Measurements from ENCODE around the gene ACSL4.

Gene ACSL4

DNA sequence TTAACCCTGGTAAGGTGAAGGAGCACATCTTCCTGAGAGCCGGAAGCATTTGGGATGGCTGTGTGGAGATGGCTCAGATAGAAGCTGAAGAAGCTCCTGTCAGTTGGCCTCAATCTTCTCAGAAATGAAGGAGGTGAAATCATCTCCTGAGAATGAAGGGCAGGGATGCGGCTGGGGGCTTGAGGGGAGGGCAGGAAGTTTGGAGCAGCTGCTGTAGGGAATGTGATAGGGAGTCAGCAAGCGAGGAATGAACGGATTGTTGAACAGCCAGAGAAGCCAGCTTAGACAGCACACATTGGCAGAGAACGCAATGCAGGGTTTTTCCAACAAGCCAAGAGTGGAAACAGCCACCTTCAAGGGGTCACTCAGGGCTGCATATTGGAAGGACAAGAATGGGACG, 118.1 kb downstream of the ACSL4 start:
- no peak overlapping the region for H2BK15ac ChIP-seq (ENCODE audit: low read depth, poor library complexity, severe bottlenecking)
- no peak for DNase-seq
- no peak overlapping the region for H3K9ac ChIP-seq (ENCODE audit: low read length)
- no peak overlapping the region for H2AFZ ChIP-seq (ENCODE audit: low read depth, low read length)
- H2BK5ac ChIP-seq (ENCODE audit: low read depth, low read length, poor library complexity, severe bottlenecking), result no peak overlapping the region
- peaks cover 0 to 29% of the 10 kb centered on the region in 2 experiments for H3K27me3 ChIP-seq (ENCODE audit: control insufficient read depth in 1 of 2, insufficient read depth in 1 of 2, low read length in 2 of 2)
- H3K4me2 ChIP-seq (ENCODE audit: low read length, poor library complexity, severe bottlenecking), result no peak overlapping the region
- no peak overlapping the region for H2BK12ac ChIP-seq (ENCODE audit: low read length in 2 of 2)
- H4K91ac ChIP-seq (ENCODE audit: low read length), result no peak overlapping the region
- WGBS, result 65% methylated on average over 5 of the region's 6 CpGs
- no peak overlapping the region for H2AK5ac ChIP-seq (ENCODE audit: low read length, severe bottlenecking)
- no peaks in the 10 kb centered on the region for H3K36me3 ChIP-seq (ENCODE audit: control insufficient read depth in 1 of 2, insufficient read depth in 2 of 2, low read depth in 1 of 2, low read length in 2 of 2)
- H3K23ac ChIP-seq (ENCODE audit: low read length in 2 of 2), result no peak overlapping the region
- no peak overlapping the region for H3K4ac ChIP-seq (ENCODE audit: low read depth in 1 of 2, low read length in 2 of 2)
- no peak overlapping the region for H3K18ac ChIP-seq (ENCODE audit: low read depth in 1 of 2, low read length in 2 of 2)
- no peaks in the 10 kb centered on the region for H3K9me3 ChIP-seq (ENCODE audit: control insufficient read depth, low read length)
- no peak overlapping the region for H3K27ac ChIP-seq (ENCODE audit: low read length, poor library complexity, severe bottlenecking)
- no peak overlapping the region for H2BK120ac ChIP-seq (ENCODE audit: low read depth, low read length)
- no peaks in the 10 kb centered on the region for H3K79me1 ChIP-seq (replicated peaks; ENCODE audit: low read length, poor library complexity, severe bottlenecking)
- no peak overlapping the region for H3K4me3 ChIP-seq (ENCODE audit: insufficient read depth in 1 of 2, low read depth in 1 of 2, low read length in 2 of 2)
- H4K8ac ChIP-seq (ENCODE audit: low read length), result no peak overlapping the region
- no peaks in the 10 kb centered on the region for H3K4me1 ChIP-seq (ENCODE audit: control insufficient read depth, insufficient read depth, low read depth, low read length)
- H3K14ac ChIP-seq (ENCODE audit: low read length in 2 of 2), result no peak overlapping the region

- Histone ChIP-seq H4K8ac (ENCODE audit: low read length) (no peak overlapping the region), H3K23ac (ENCODE audit: low read length in 2 of 2) (no peak overlapping the region), H2BK120ac (ENCODE audit: low read depth, low read length) (no peak overlapping the region), H2BK5ac (ENCODE audit: low read depth, low read length, poor library complexity, severe bottlenecking) (no peak overlapping the region), H3K4me1 (ENCODE audit: control insufficient read depth, insufficient read depth, low read depth, low read length) (no peaks in the 10 kb centered on the region), H3K14ac (ENCODE audit: low read length in 2 of 2) (no peak overlapping the region), H2BK12ac (ENCODE audit: low read length in 2 of 2) (no peak overlapping the region), H3K27me3 (ENCODE audit: control insufficient read depth in 1 of 2, insufficient read depth in 1 of 2, low read length in 2 of 2) (peaks cover 11 to 49% of the 10 kb centered on the region in 2 experiments), H3K4me2 (ENCODE audit: low read length, poor library complexity, severe bottlenecking) (no peak overlapping the region), H3K9ac (ENCODE audit: low read length) (no peak overlapping the region), H3K79me1 (replicated peaks; ENCODE audit: low read length, poor library complexity, severe bottlenecking) (no peaks in the 10 kb centered on the region), H3K9me3 (ENCODE audit: control insufficient read depth, low read length) (peaks cover 4% of the 10 kb centered on the region), H2AFZ (ENCODE audit: low read depth, low read length) (no peak overlapping the region), H3K18ac (ENCODE audit: low read depth in 1 of 2, low read length in 2 of 2) (no peak overlapping the region), H2BK15ac (ENCODE audit: low read depth, poor library complexity, severe bottlenecking) (no peak overlapping the region), H3K4me3 (ENCODE audit: insufficient read depth in 1 of 2, low read depth in 1 of 2, low read length in 2 of 2) (no peak overlapping the region), H2AK5ac (ENCODE audit: low read length, severe bottlenecking) (no peak overlapping the region), H3K4ac (ENCODE audit: low read depth in 1 of 2, low read length in 2 of 2) (no peak overlapping the region), H3K27ac (ENCODE audit: low read length, poor library complexity, severe bottlenecking) (no peak overlapping the region), H4K91ac (ENCODE audit: low read length) (no peak overlapping the region), H3K36me3 (ENCODE audit: control insufficient read depth in 1 of 2, insufficient read depth in 2 of 2, low read depth in 1 of 2, low read length in 2 of 2) (no peaks in the 10 kb centered on the region)
- 79% methylated on average over 4 of the region's 5 CpGs for WGBS
- no peak for DNase-seq
Measured at GRCh38 chrX:109601486-109601885, 131.6 kb downstream of the ACSL4 start.

DNA sequence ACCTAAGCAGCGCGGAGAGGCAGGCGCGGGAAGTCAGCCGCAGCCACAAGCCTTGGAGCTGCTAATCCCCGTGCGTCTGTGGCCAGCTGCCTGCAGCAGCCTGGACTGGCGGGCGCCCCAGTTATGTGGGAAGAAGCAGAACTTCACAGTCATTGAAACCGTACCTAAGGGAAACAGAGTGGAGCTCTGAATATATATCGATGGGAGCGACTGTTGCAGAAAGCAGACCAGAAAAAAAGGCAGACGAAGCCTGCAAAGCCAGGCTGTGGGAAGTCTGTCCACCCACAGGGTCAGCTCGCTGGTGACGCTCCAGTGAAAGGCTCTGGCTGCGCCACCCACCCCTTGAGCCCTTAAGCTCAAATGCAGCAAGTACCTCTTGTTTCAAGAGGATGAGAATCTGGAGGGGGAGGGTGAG, 132.8 kb downstream of the ACSL4 start:
- H2BK15ac ChIP-seq (ENCODE audit: low read depth, poor library complexity, severe bottlenecking), result no peak overlapping the region
- peak overlapping the region in 1 of 2 experiments; percentile 53 for H3K4me3 ChIP-seq (ENCODE audit: insufficient read depth in 1 of 2, low read depth in 1 of 2, low read length in 2 of 2)
- no peak overlapping the region for H2AFZ ChIP-seq (ENCODE audit: low read depth, low read length)
- no peaks in the 10 kb centered on the region for H3K79me1 ChIP-seq (replicated peaks; ENCODE audit: low read length, poor library complexity, severe bottlenecking)
- no peaks in the 10 kb centered on the region for H3K36me3 ChIP-seq (ENCODE audit: control insufficient read depth in 1 of 2, insufficient read depth in 2 of 2, low read depth in 1 of 2, low read length in 2 of 2)
- H3K9me3 ChIP-seq (ENCODE audit: control insufficient read depth, low read length), result peaks cover under 1% of the 10 kb centered on the region
- no peak overlapping the region for H2AK5ac ChIP-seq (ENCODE audit: low read length, severe bottlenecking)
- H3K9ac ChIP-seq (ENCODE audit: low read length), result no peak overlapping the region
- H3K14ac ChIP-seq (ENCODE audit: low read length in 2 of 2), result no peak overlapping the region
- no peak overlapping the region for H4K91ac ChIP-seq (ENCODE audit: low read length)
- H2BK12ac ChIP-seq (ENCODE audit: low read length in 2 of 2), result no peak overlapping the region
- no peak overlapping the region for H2BK120ac ChIP-seq (ENCODE audit: low read depth, low read length)
- no peak overlapping the region for H3K18ac ChIP-seq (ENCODE audit: low read depth in 1 of 2, low read length in 2 of 2)
- H4K8ac ChIP-seq (ENCODE audit: low read length), result no peak overlapping the region
- no peak overlapping the region for H2BK5ac ChIP-seq (ENCODE audit: low read depth, low read length, poor library complexity, severe bottlenecking)
- H3K27ac ChIP-seq (ENCODE audit: low read length, poor library complexity, severe bottlenecking), result no peak overlapping the region
- peaks cover 11 to 57% of the 10 kb centered on the region in 2 experiments for H3K27me3 ChIP-seq (ENCODE audit: control insufficient read depth in 1 of 2, insufficient read depth in 1 of 2, low read length in 2 of 2)
- no peak overlapping the region for H3K23ac ChIP-seq (ENCODE audit: low read length in 2 of 2)
- 10% methylated on average over 15 of the region's 16 CpGs for WGBS
- H3K4ac ChIP-seq (ENCODE audit: low read depth in 1 of 2, low read length in 2 of 2), result no peak overlapping the region
- no peaks in the 10 kb centered on the region for H3K4me1 ChIP-seq (ENCODE audit: control insufficient read depth, insufficient read depth, low read depth, low read length)
- DNase-seq, result peak; percentile 6
- no peak overlapping the region for H3K4me2 ChIP-seq (ENCODE audit: low read length, poor library complexity, severe bottlenecking)

DNA sequence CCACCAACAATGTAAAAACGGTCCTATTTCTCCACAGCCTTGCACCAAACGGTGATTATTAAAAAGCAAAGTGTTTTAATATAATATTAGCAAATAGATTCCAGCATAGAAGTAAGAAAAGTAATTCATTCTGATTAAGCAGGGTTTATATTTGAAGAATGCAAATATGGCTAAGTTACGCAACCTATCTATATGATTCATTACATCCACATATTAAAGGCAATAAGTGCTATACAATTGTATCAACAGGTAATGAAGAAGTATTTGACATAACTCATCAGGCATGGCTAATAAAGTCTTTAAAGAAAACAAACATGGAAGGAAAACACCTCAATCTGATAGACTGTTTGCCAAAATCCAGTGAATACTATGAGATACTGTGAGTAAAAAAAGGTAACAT, 137.0 kb downstream of the ACSL4 start:
- WGBS, result no CpG with 5 or more reads among the region's 3 CpGs
- Histone ChIP-seq H2AK5ac (ENCODE audit: low read length, severe bottlenecking) (no peak overlapping the region), H3K27ac (ENCODE audit: low read length, poor library complexity, severe bottlenecking) (no peak overlapping the region)

More for the DNA sequence above, 137.0 kb downstream of the ACSL4 start:
- no peak overlapping the region for H3K4me3 ChIP-seq (ENCODE audit: insufficient read depth in 1 of 2, low read depth in 1 of 2, low read length in 2 of 2)
- no peak overlapping the region for H2AFZ ChIP-seq (ENCODE audit: low read depth, low read length)
- no peak overlapping the region for H3K14ac ChIP-seq (ENCODE audit: low read length in 2 of 2)
- no peaks in the 10 kb centered on the region for H3K9me3 ChIP-seq (ENCODE audit: control insufficient read depth, low read length)
- no peak overlapping the region for H3K4ac ChIP-seq (ENCODE audit: low read depth in 1 of 2, low read length in 2 of 2)
- H2BK12ac ChIP-seq (ENCODE audit: low read length in 2 of 2), result no peak overlapping the region
- H2BK5ac ChIP-seq (ENCODE audit: low read depth, low read length, poor library complexity, severe bottlenecking), result no peak overlapping the region
- no peak overlapping the region for H2BK120ac ChIP-seq (ENCODE audit: low read depth, low read length)
- H3K4me2 ChIP-seq (ENCODE audit: low read length, poor library complexity, severe bottlenecking), result no peak overlapping the region
- no peaks in the 10 kb centered on the region for H3K79me1 ChIP-seq (replicated peaks; ENCODE audit: low read length, poor library complexity, severe bottlenecking)
- H3K4me1 ChIP-seq (ENCODE audit: control insufficient read depth, insufficient read depth, low read depth, low read length), result no peaks in the 10 kb centered on the region
- no peak overlapping the region for H3K9ac ChIP-seq (ENCODE audit: low read length)
- H3K18ac ChIP-seq (ENCODE audit: low read depth in 1 of 2, low read length in 2 of 2), result no peak overlapping the region
- DNase-seq, result no peak
- no peaks in the 10 kb centered on the region for H3K36me3 ChIP-seq (ENCODE audit: control insufficient read depth in 1 of 2, insufficient read depth in 2 of 2, low read depth in 1 of 2, low read length in 2 of 2)
- no peak overlapping the region for H2BK15ac ChIP-seq (ENCODE audit: low read depth, poor library complexity, severe bottlenecking)
- H3K27me3 ChIP-seq (ENCODE audit: control insufficient read depth in 1 of 2, insufficient read depth in 1 of 2, low read length in 2 of 2), result peaks cover 5 to 51% of the 10 kb centered on the region in 2 experiments
- H4K8ac ChIP-seq (ENCODE audit: low read length), result no peak overlapping the region
- no peak overlapping the region for H3K23ac ChIP-seq (ENCODE audit: low read length in 2 of 2)
- H4K91ac ChIP-seq (ENCODE audit: low read length), result no peak overlapping the region
